ENCODE data around the gene ATF1.

ATF1 gene

GRCh38 chr12:50763639-50764285, at the start of gene ATF1:
TSS of gene ATF1 (plus strand) at chr12:50764101. CDS start at chr12:50780146, 16,045 bp downstream.
- DNase-seq (ENCODE audit: low read depth): no peak

GRCh38 chr12:50715174-50715573, 48.7 kb upstream of the ATF1 start:
- no peak for DNase-seq (ENCODE audit: low read depth)

GRCh38 chr12:50718760-50719159, 45.1 kb upstream of the ATF1 start:
- DNase-seq (ENCODE audit: low read depth): no peak

- DNase-seq (ENCODE audit: low read depth): no peak
These were observed 43.8 kb upstream of the ATF1 start for GRCh38 chr12:50720085-50720484.

GRCh38 chr12:50720501-50720900, 43.4 kb upstream of the ATF1 start:
- no peak for DNase-seq (ENCODE audit: low read depth)

- no peak for DNase-seq (ENCODE audit: low read depth)
These were observed 40.0 kb upstream of the ATF1 start for GRCh38 chr12:50723865-50724264.

- no peak for DNase-seq (ENCODE audit: low read depth)
These were observed 38.6 kb upstream of the ATF1 start for GRCh38 chr12:50725011-50725942.

- DNase-seq (ENCODE audit: low read depth): no peak
These were observed 36.4 kb upstream of the ATF1 start for GRCh38 chr12:50727466-50727865.

- DNase-seq (ENCODE audit: low read depth): no peak
These were observed 35.5 kb upstream of the ATF1 start for GRCh38 chr12:50728417-50728816.

- DNase-seq (ENCODE audit: low read depth): no peak
These were observed 35.1 kb upstream of the ATF1 start for GRCh38 chr12:50728841-50729240.

GRCh38 chr12:50732591-50732990, 31.3 kb upstream of the ATF1 start:
- DNase-seq (ENCODE audit: low read depth): peak; percentile 51

GRCh38 chr12:50733706-50734105, 30.2 kb upstream of the ATF1 start:
- DNase-seq (ENCODE audit: low read depth): no peak

GRCh38 chr12:50734409-50735263, 29.3 kb upstream of the ATF1 start:
- DNase-seq (ENCODE audit: low read depth): peak; percentile 12

- no peak for DNase-seq (ENCODE audit: low read depth)
These were observed 24.3 kb upstream of the ATF1 start for GRCh38 chr12:50739611-50740010.

GRCh38 chr12:50740307-50740706, 23.6 kb upstream of the ATF1 start:
- DNase-seq (ENCODE audit: low read depth): no peak

- DNase-seq (ENCODE audit: low read depth): no peak
These were observed 21.1 kb upstream of the ATF1 start for GRCh38 chr12:50742776-50743175.

GRCh38 chr12:50745861-50746260, 18.0 kb upstream of the ATF1 start:
- no peak for DNase-seq (ENCODE audit: low read depth)

GRCh38 chr12:50746431-50746830, 17.5 kb upstream of the ATF1 start:
- DNase-seq (ENCODE audit: low read depth): no peak

- no peak for DNase-seq (ENCODE audit: low read depth)
These were observed 16.1 kb upstream of the ATF1 start for GRCh38 chr12:50747817-50748216.

GRCh38 chr12:50749459-50749882, 14.4 kb upstream of the ATF1 start:
- no peak for DNase-seq (ENCODE audit: low read depth)

- DNase-seq (ENCODE audit: low read depth): no peak
These were observed 13.5 kb upstream of the ATF1 start for GRCh38 chr12:50750366-50750765.
